DOHH2 (cell line): Measurements from ENCODE around the gene HOXC11.

ENCODE experiments used
- H3F3A ChIP-seq: fragments of 200-600 bp; sonication (generic), shearing (Covaris generic); 2 replicates; pipeline ENCODE4 v1.6.0; 2016; ENCODE audit warnings: antibody characterized with exemption, mild to moderate bottlenecking; ENCODE audit not compliant: control insufficient read depth, insufficient read depth
- H3K27ac ChIP-seq: fragments of 200-600 bp; sonication (generic); 2 replicates; pipeline ENCODE4 v1.5.1; 2014; ENCODE audit warnings: low read depth, mild to moderate bottlenecking, low read length, moderate library complexity
- H3K27me3 ChIP-seq: fragments of 200-600 bp; sonication (generic); 2 replicates; pipeline ENCODE4 v1.6.1; 2014; ENCODE audit warnings: mild to moderate bottlenecking, low read length, mixed read lengths; ENCODE audit not compliant: control insufficient read depth
- H3K36me3 ChIP-seq: fragments of 200-600 bp; sonication (generic); 2 replicates; pipeline ENCODE4 v1.6.1; 2014; ENCODE audit warnings: mild to moderate bottlenecking, low read length, moderate library complexity, mixed read lengths; ENCODE audit not compliant: control insufficient read depth
- H3K4me1 ChIP-seq: fragments of 200-600 bp; sonication (generic); 2 replicates; pipeline ENCODE4 v1.6.1; 2014; ENCODE audit warnings: mild to moderate bottlenecking, low read length, mixed read lengths; ENCODE audit not compliant: control insufficient read depth
- H3K4me2 ChIP-seq: fragments of 200-600 bp; sonication (generic); 2 replicates; pipeline ENCODE4 v1.6.0; 2014; ENCODE audit warnings: mild to moderate bottlenecking, low read length, moderate library complexity
- H3K4me3 ChIP-seq: fragments of 200-600 bp; sonication (generic); 2 replicates; pipeline ENCODE4 v1.5.1; 2014; ENCODE audit warnings: mild to moderate bottlenecking, low read length, mixed read lengths
- H3K79me2 ChIP-seq: fragments of 200-600 bp; sonication (generic); 2 replicates; pipeline ENCODE4 v1.6.1; 2014; ENCODE audit warnings: mild to moderate bottlenecking, low read length, mixed read lengths; ENCODE audit not compliant: control insufficient read depth
- H3K9me2 ChIP-seq: fragments of 200-600 bp; sonication (generic); replicated peaks from 2 replicates; pipeline ENCODE4 v1.6.1; 2014; ENCODE audit warnings: mild to moderate bottlenecking, low read length, mixed read lengths; ENCODE audit not compliant: control insufficient read depth
- H3K9me3 ChIP-seq: fragments of 200-600 bp; sonication (generic); 2 replicates; pipeline ENCODE4 v1.6.1; 2014; ENCODE audit warnings: antibody characterized with exemption, low read length, mixed read lengths; ENCODE audit not compliant: control insufficient read depth, insufficient read depth
- H4K20me1 ChIP-seq: fragments of 200-600 bp; sonication (generic); 2 replicates; pipeline ENCODE4 v1.6.0; 2014; ENCODE audit warnings: low read depth, mild to moderate bottlenecking, antibody characterized with exemption, low read length, moderate library complexity; ENCODE audit not compliant: control insufficient read depth, insufficient read depth
- EZH2phosphoT487 ChIP-seq: fragments of 200-600 bp; sonication (generic); IDR thresholded peaks from 2 replicates; pipeline ENCODE4 v1.6.1; 2017; ENCODE audit warnings: borderline replicate concordance, mild to moderate bottlenecking, antibody characterized with exemption, low read length, moderate library complexity, mixed read lengths
- TF ChIP-seq, protein P1 (sequence below): fragments of 200-600 bp; sonication (generic); IDR thresholded peaks from one replicate; pipeline ENCODE4 v1.5.1; 2014; ENCODE audit warnings: antibody characterized with exemption, mild to moderate bottlenecking, low read depth, low read length; ENCODE audit not compliant: poor library complexity, severe bottlenecking

Gene HOXC11

DNA sequence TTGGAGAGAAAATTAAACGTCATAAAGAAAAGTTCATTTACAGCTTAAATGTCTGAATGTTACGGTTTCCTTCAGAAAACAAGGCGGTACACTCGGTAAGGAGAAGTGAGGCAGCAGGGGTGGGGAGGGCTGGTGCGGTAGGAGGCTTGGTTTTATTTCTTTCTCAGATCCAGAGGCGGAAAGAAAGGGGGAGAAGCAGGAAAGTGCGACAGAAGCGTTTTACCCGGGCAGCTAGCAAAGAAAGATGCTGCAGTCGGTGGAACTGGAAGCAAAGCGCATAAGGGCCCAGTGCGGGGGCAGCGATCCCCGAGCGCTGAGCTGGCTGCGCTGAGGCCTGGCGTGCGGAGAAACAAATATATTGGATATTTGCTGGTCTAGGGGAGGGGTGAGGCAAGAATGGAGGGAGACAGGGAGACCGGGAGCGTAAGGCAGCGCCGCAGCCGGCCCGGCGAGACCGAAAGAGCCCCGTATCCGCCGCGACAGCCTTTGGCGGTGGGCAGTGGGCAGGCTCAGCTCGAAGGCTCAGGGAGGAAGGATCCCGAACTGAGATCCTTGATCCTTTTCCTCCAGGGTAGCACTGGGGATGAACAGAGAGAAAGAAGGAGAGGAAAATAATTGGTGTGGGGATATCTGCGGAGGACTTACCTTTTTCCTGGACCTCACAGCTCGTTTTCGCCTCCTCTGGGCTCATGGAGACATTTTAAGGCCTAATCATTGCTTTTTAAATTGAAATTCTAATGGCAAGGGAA lies 6.4 kb upstream of the HOXC11 start:
- Histone ChIP-seq H3K4me1 (peaks cover 7% of the 10 kb centered on the region), H3K27me3 (peaks cover 86% of the 10 kb centered on the region), H4K20me1 (no peaks in the 10 kb centered on the region), H3K9me3 (no peaks in the 10 kb centered on the region), H3F3A (no peaks in the 10 kb centered on the region), H3K4me3 (no peak overlapping the region), H3K79me2 (no peaks in the 10 kb centered on the region), H3K36me3 (no peaks in the 10 kb centered on the region), H3K9me2 (no peaks in the 10 kb centered on the region), H3K4me2 (no peak overlapping the region), H3K27ac (no peak overlapping the region)
- no peak for TF ChIP-seq EZH2phosphoT487
- TF ChIP-seq, protein P1, sequence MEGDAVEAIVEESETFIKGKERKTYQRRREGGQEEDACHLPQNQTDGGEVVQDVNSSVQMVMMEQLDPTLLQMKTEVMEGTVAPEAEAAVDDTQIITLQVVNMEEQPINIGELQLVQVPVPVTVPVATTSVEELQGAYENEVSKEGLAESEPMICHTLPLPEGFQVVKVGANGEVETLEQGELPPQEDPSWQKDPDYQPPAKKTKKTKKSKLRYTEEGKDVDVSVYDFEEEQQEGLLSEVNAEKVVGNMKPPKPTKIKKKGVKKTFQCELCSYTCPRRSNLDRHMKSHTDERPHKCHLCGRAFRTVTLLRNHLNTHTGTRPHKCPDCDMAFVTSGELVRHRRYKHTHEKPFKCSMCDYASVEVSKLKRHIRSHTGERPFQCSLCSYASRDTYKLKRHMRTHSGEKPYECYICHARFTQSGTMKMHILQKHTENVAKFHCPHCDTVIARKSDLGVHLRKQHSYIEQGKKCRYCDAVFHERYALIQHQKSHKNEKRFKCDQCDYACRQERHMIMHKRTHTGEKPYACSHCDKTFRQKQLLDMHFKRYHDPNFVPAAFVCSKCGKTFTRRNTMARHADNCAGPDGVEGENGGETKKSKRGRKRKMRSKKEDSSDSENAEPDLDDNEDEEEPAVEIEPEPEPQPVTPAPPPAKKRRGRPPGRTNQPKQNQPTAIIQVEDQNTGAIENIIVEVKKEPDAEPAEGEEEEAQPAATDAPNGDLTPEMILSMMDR = no peak

- Histone ChIP-seq H3K4me3 (no peak overlapping the region), H3F3A (no peaks in the 10 kb centered on the region), H3K79me2 (no peaks in the 10 kb centered on the region), H3K27ac (no peak overlapping the region), H3K4me1 (peaks cover 7% of the 10 kb centered on the region), H3K27me3 (peaks cover 88% of the 10 kb centered on the region), H3K36me3 (no peaks in the 10 kb centered on the region), H3K4me2 (no peak overlapping the region), H4K20me1 (no peaks in the 10 kb centered on the region; the same call in 1 of the 2 replicates), H3K9me3 (no peaks in the 10 kb centered on the region), H3K9me2 (no peaks in the 10 kb centered on the region)
- TF ChIP-seq, protein P1 = no peak
- TF ChIP-seq EZH2phosphoT487 = no peak
Measured at GRCh38 chr12:53967421-53967925, 5.5 kb upstream of the HOXC11 start.

GRCh38 chr12:53968214-53969127 lies 4.5 kb upstream of the HOXC11 start:
- no peak overlapping the region for H3K4me3 ChIP-seq
- no peaks in the 10 kb centered on the region for H3K9me3 ChIP-seq
- peaks cover 7% of the 10 kb centered on the region for H3K4me1 ChIP-seq
- no peak overlapping the region for H3K4me2 ChIP-seq
- H4K20me1 ChIP-seq = no peaks in the 10 kb centered on the region; the same call in 1 of the 2 replicates
- peaks cover 95% of the 10 kb centered on the region for H3K27me3 ChIP-seq
- no peaks in the 10 kb centered on the region for H3F3A ChIP-seq
- TF ChIP-seq EZH2phosphoT487 = peak; percentile 62; the same call in 1 of the 2 replicates
- TF ChIP-seq, protein P1 = no peak
- H3K9me2 ChIP-seq = no peaks in the 10 kb centered on the region
- H3K79me2 ChIP-seq = no peaks in the 10 kb centered on the region
- no peaks in the 10 kb centered on the region for H3K36me3 ChIP-seq
- no peak overlapping the region for H3K27ac ChIP-seq
